Esophagus muscularis mucosa (tissue), 4 donors: ENCODE measurements around the gene RALGPS2. TPM values are rescaled to one million over a fixed set of nuclear protein-coding genes. Genes with fewer than 3 reads are reported as not detected.

Experiments
- DNase-seq: peaks from one replicate; pipeline ENCODE4 v3.0.0-alpha.2; 2017; ENCODE audit errors: extremely low spot score
- H3K27ac ChIP-seq, 4 donors: fragments of 200-600 bp; sonication (generic); replicated peaks in 1 of 4; 1 replicate in 3 of 4; 2 replicates in 1 of 4; pipeline ENCODE4 v1.5.1; 2016 to 2019; ENCODE audit warnings: mild to moderate bottlenecking in 1 of 4
- H3K27me3 ChIP-seq, 4 donors: fragments of 200-600 bp; sonication (generic); one replicate each; pipeline versions ENCODE4 v1.5.1 to v1.6.0; 2016 to 2019
- H3K36me3 ChIP-seq, 4 donors: fragments of 200-600 bp; sonication (generic); one replicate each; pipeline ENCODE4 v1.5.1; 2016 to 2019
- H3K4me1 ChIP-seq, 4 donors: fragments of 200-600 bp; sonication (generic); one replicate each; pipeline ENCODE4 v1.5.1; 2016 to 2019
- H3K4me3 ChIP-seq, 4 donors: fragments of 200-600 bp; sonication (generic); 1 replicate in 2 of 4; 2 replicates in 2 of 4; pipeline ENCODE4 v1.5.1; 2016 to 2019; ENCODE audit warnings: mild to moderate bottlenecking in 4 of 4, moderate library complexity in 1 of 4
- H3K9me3 ChIP-seq, 4 donors: fragments of 200-600 bp; sonication (generic); 1 replicate in 3 of 4; 2 replicates in 1 of 4; pipeline ENCODE4 v1.5.1; 2016 to 2019
- CTCF ChIP-seq, 3 experiments: fragments of 200-600 bp in 2 of 3; fragments of 450-650 bp in 1 of 3; sonication (generic) in 2 of 3; IDR thresholded peaks; one replicate each; pipeline ENCODE4 v1.5.1; 2017 to 2019; ENCODE audit warnings: antibody characterized with exemption in 3 of 3, mild to moderate bottlenecking in 2 of 3, moderate library complexity in 1 of 3
- EP300 ChIP-seq: sonication (generic); formaldehyde crosslinking; IDR thresholded peaks from one replicate; pipeline ENCODE4 v1.6.1; 2017; ENCODE audit warnings: antibody characterized with exemption
- POLR2A ChIP-seq: fragments of 450-650 bp; IDR thresholded peaks from one replicate; pipeline ENCODE4 v1.6.1; 2017; ENCODE audit warnings: antibody characterized with exemption, moderate library complexity, mild to moderate bottlenecking, low read depth
- POLR2AphosphoS5 ChIP-seq, 2 donors: sonication (generic); formaldehyde crosslinking; IDR thresholded peaks; one replicate each; pipeline ENCODE4 v1.6.1; 2017; ENCODE audit warnings: antibody characterized with exemption in 2 of 2
- WGBS: methylation state at CpG from one replicate; pipeline ENCODE4 v1.1.5; 2018; 5-methylcytosine and 5-hydroxymethylcytosine counted together
- intact Hi-C: fragments of 100-400 bp; cut with DNase I; formaldehyde crosslinking; loops from one replicate; pipeline ENCODE4 v1.15.1; 2023
- total RNA-seq, 4 donors: library from RNA; depleted of rRNA; stranded (reverse); fragments of >200 nt; gene quantifications; one replicate each; pipeline versions ENCODE4 v1.1.0 to v1.2.1, GENCODE V29; 2016

Gene RALGPS2
- total RNA-seq, 4 donors from 2014 or later: 9.3 to 22.8 (median 17.3) TPM

- Histone ChIP-seq H3K9me3 (no peaks in the 10 kb centered on the region), H3K36me3 (no peaks in the 10 kb centered on the region), H3K27me3 (no peaks in the 10 kb centered on the region), H3K4me1 (peaks cover 14 to 77% (median 72%) of the 10 kb centered on the region in 4 donors), H3K4me3 (no peak overlapping the region), H3K27ac (peak overlapping the region in 3 of 4 donors; percentile 90 to 94 (median 92))
- TF ChIP-seq EP300 (no peak), CTCF (IDR thresholded peaks at IDR 0.05) (no peak), POLR2AphosphoS5 (IDR thresholded peaks at IDR 0.05) (no peak), POLR2A (no peak)
- WGBS: 85% methylated on average over 11 of the region's 11 CpGs
- intact Hi-C loops: no loop called here
- peak; percentile 70 for DNase-seq
Measured at GRCh38 chr1:178941261-178941689, 216.2 kb downstream of the RALGPS2 start.

- no peak for TF ChIP-seq CTCF (IDR thresholded peaks at IDR 0.05)
- no peak for TF ChIP-seq EP300
- no peak for TF ChIP-seq POLR2A
- no peak for TF ChIP-seq POLR2AphosphoS5 (IDR thresholded peaks at IDR 0.05)
- Histone ChIP-seq H3K4me1 (peaks cover 14 to 77% (median 72%) of the 10 kb centered on the region in 4 donors), H3K27me3 (no peaks in the 10 kb centered on the region), H3K36me3 (no peaks in the 10 kb centered on the region), H3K4me3 (no peak overlapping the region), H3K27ac (no peak overlapping the region), H3K9me3 (no peaks in the 10 kb centered on the region)
- DNase-seq: no peak
- intact Hi-C loops: no loop called here
- 82% methylated on average over 9 of the region's 14 CpGs for WGBS
Measured at GRCh38 chr1:178941849-178942248, 216.8 kb downstream of the RALGPS2 start.

GRCh38 chr1:178942285-178943198 lies 217.5 kb downstream of the RALGPS2 start:
- Histone ChIP-seq H3K4me1 (peaks cover 14 to 74% (median 68%) of the 10 kb centered on the region in 4 donors), H3K36me3 (no peaks in the 10 kb centered on the region), H3K27ac (peak overlapping the region in 1 of 4 donors; percentile 13), H3K4me3 (no peak overlapping the region), H3K27me3 (no peaks in the 10 kb centered on the region), H3K9me3 (no peaks in the 10 kb centered on the region)
- intact Hi-C loops: no loop called here
- peak; percentile 78 for DNase-seq
- TF ChIP-seq POLR2AphosphoS5 (IDR thresholded peaks at IDR 0.05) (no peak), CTCF (IDR thresholded peaks at IDR 0.05) (no peak), EP300 (no peak), POLR2A (no peak)
- 70% methylated on average over 14 of the region's 15 CpGs for WGBS

- H3K27ac ChIP-seq: no peak overlapping the region
- intact Hi-C loops: no loop called here
- no peak overlapping the region for H3K4me3 ChIP-seq
- WGBS: 97% methylated on average over 8 of the region's 8 CpGs
- no peak for DNase-seq
- H3K36me3 ChIP-seq: no peaks in the 10 kb centered on the region
- H3K4me1 ChIP-seq: peaks cover 0 to 58% (median 56%) of the 10 kb centered on the region in 4 donors
- no peaks in the 10 kb centered on the region for H3K9me3 ChIP-seq
- TF ChIP-seq EP300 (no peak), CTCF (IDR thresholded peaks at IDR 0.05) (no peak), POLR2AphosphoS5 (IDR thresholded peaks at IDR 0.05) (no peak), POLR2A (no peak)
- no peaks in the 10 kb centered on the region for H3K27me3 ChIP-seq
Measured at GRCh38 chr1:178944729-178945128, 219.7 kb downstream of the RALGPS2 start.
